Mesendoderm (in vitro differentiated cells): ENCODE measurements around the gene PTPRE.

Experiments
- DNase-seq: peaks from one replicate; pipeline ENCODE4 v3.0.0; 2013
- H2AK5ac ChIP-seq: 2 replicates; pipeline ENCODE4 v1.6.1; 2013; ENCODE audit warnings: low read length, inconsistent platforms
- H2BK120ac ChIP-seq: 2 replicates; pipeline ENCODE4 v1.6.1; 2013; ENCODE audit warnings: low read depth, mild to moderate bottlenecking, low read length, moderate library complexity, mixed read lengths
- H2BK15ac ChIP-seq: replicated peaks from 2 replicates; pipeline ENCODE4 v1.6.1; 2013; ENCODE audit warnings: low read depth, mild to moderate bottlenecking, moderate library complexity
- H2BK5ac ChIP-seq: 2 replicates; pipeline ENCODE4 v1.6.1; 2013; ENCODE audit warnings: low read length, inconsistent platforms
- H3K18ac ChIP-seq: 2 replicates; pipeline ENCODE4 v1.6.1; 2013; ENCODE audit warnings: mild to moderate bottlenecking, low read length, mixed read lengths
- H3K23ac ChIP-seq: one replicate; pipeline ENCODE4 v1.6.1; 2013; ENCODE audit warnings: low read length
- H3K27ac ChIP-seq: 2 replicates; pipeline ENCODE4 v1.5.1; 2013; ENCODE audit warnings: low read depth, mild to moderate bottlenecking, inconsistent platforms, low read length, moderate library complexity
- H3K27me3 ChIP-seq: 2 replicates; pipeline ENCODE4 v1.6.1; 2013; ENCODE audit warnings: low read length, control low read depth, mild to moderate bottlenecking, inconsistent platforms; ENCODE audit not compliant: insufficient read depth, poor library complexity
- H3K36me3 ChIP-seq: 2 replicates; pipeline ENCODE4 v1.6.1; 2013; ENCODE audit warnings: low read length, inconsistent platforms; ENCODE audit not compliant: control insufficient read depth, insufficient read depth
- H3K4ac ChIP-seq: one replicate; pipeline ENCODE4 v1.6.1; 2013; ENCODE audit warnings: low read depth, mild to moderate bottlenecking, low read length, moderate library complexity
- H3K4me1 ChIP-seq: 2 replicates; pipeline ENCODE4 v1.6.1; 2013; ENCODE audit warnings: low read depth, low read length, inconsistent platforms; ENCODE audit not compliant: control insufficient read depth
- H3K4me2 ChIP-seq: 2 replicates; pipeline ENCODE4 v1.6.1; 2013; ENCODE audit warnings: low read length
- H3K4me3 ChIP-seq: 2 replicates; pipeline ENCODE4 v1.5.1; 2013; ENCODE audit warnings: mild to moderate bottlenecking, low read length
- H3K56ac ChIP-seq: one replicate; pipeline ENCODE4 v1.6.1; 2013; ENCODE audit warnings: low read length
- H3K79me1 ChIP-seq: 2 replicates; pipeline ENCODE4 v1.6.1; 2013; ENCODE audit warnings: low read length, inconsistent platforms
- H3K79me2 ChIP-seq: 2 replicates; pipeline ENCODE4 v1.6.1; 2013; ENCODE audit warnings: mild to moderate bottlenecking, low read length; ENCODE audit not compliant: control insufficient read depth, insufficient read depth
- H3K9ac ChIP-seq: 2 replicates; pipeline ENCODE4 v1.6.1; 2013; ENCODE audit warnings: low read length, inconsistent platforms
- H4K5ac ChIP-seq: one replicate; pipeline ENCODE4 v1.6.1; 2013; ENCODE audit warnings: low read length
- H4K8ac ChIP-seq: one replicate; pipeline ENCODE4 v1.6.1; 2013; ENCODE audit warnings: low read depth, mild to moderate bottlenecking, control low read depth, low read length, moderate library complexity
- WGBS: extraction: QIAGEN DNeasy Blood & Tissue Kit; methylation state at CpG from one replicate; pipeline ENCODE4 v1.1.7; 2013; ENCODE audit warnings: low lambda C conversion rate, missing lambda C conversion rate; ENCODE audit not compliant: insufficient coverage; ENCODE audit errors: extremely low coverage; 5-methylcytosine and 5-hydroxymethylcytosine counted together

Gene PTPRE

DNA sequence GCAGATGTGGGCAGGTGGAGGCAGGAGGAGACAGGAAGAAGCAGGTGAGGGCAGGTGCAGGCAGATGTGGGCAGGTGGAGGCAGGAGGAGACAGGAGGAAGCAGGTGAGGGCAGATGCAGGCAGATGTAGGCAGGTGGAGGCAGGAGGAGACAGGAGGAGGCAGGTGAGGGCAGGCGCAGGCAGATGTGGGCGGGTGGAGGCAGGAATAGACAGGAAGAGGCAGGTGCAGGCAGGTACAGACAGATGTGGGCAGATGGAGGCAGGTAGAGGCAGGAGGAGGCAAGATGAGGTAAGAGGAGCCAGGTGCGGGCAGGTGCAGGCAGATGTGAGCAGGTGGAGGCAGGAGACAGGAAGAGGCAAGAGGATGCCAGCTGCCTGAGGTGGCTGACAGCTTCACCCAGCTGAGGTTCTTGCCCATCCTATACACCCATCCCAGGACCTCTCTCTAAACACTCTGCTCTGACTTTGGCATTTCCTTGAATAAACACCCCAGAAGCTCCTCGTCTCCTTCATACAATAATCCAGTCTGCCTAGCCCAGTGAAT, 33.0 kb downstream of the PTPRE start:
- H3K9ac ChIP-seq: no peak overlapping the region
- no CpG with 5 or more reads among the region's 4 CpGs for WGBS
- no peak overlapping the region for H2BK120ac ChIP-seq
- no peak overlapping the region for H3K18ac ChIP-seq
- no peak overlapping the region for H2BK15ac ChIP-seq
- H3K4me2 ChIP-seq: no peak overlapping the region
- H3K27ac ChIP-seq: no peak overlapping the region
- no peak overlapping the region for H4K5ac ChIP-seq
- no peaks in the 10 kb centered on the region for H3K4me1 ChIP-seq
- H2BK5ac ChIP-seq: no peak overlapping the region
- no peak overlapping the region for H4K8ac ChIP-seq
- no peaks in the 10 kb centered on the region for H3K79me1 ChIP-seq
- H3K36me3 ChIP-seq: no peaks in the 10 kb centered on the region
- no peak overlapping the region for H3K4me3 ChIP-seq
- no peaks in the 10 kb centered on the region for H3K27me3 ChIP-seq
- H3K4ac ChIP-seq: no peak overlapping the region
- no peak overlapping the region for H3K23ac ChIP-seq
- DNase-seq: no peak
- H2AK5ac ChIP-seq: no peak overlapping the region
- no peaks in the 10 kb centered on the region for H3K79me2 ChIP-seq
- no peak overlapping the region for H3K56ac ChIP-seq

DNA sequence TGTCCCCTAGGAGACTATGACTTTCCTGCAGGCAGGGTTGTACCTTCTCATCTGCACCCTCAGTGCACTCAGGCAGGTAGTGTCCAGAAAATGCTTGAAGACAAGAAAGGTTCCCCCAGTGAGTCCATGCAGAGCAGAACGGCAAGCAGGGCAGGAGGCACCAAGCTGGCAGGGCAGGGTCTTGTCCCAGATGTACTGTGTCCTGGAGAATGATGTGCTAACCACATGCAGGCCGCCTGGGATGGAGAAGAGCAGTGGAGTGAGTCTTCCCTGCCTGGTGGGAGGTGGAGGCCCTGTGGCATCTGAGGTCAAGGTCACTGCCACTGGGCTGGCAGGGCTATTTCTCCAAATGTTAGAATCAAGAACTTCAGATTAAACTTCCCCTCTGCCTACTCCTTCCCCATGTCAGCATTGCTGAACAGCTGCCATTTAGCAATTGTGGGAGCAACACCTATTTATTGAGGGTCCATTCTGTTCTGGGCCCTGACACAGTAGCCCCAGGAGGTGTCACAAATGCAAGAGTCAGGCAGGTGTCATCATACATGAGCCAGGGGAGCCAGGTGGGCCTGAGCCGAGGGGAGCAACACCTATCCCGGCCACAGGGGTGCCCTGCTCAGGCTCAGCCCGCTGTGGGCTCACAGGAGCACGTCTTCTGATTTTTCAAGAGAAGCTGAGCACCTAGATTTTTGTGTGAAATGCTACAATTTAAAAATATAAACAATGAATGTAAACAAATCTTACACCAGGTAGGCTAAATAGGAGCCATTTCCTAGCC, 34.1 kb downstream of the PTPRE start:
- H3K4me1 ChIP-seq: no peaks in the 10 kb centered on the region
- WGBS: no CpG with 5 or more reads among the region's 6 CpGs

DNA sequence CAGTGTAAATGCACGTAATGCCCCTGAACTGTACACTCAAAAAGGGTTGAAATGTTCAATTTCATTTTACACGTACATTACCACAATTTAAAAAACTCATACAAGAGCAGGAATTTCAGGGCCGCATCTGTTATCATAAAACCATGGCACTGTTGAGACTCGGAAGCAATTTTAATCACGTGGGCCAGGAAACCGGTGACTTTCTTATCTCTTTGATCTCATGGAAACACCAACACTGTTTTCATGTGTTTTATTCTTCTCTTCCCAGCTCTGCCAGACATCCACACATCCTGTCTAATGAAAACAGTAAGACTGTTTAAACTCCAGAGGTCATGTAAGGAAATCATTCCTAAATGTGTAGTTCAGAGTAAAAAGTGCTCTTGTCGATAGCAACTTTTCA, 35.9 kb downstream of the PTPRE start:
- Histone ChIP-seq H3K27ac (no peak overlapping the region), H2BK120ac (no peak overlapping the region), H3K18ac (no peak overlapping the region), H4K5ac (no peak overlapping the region), H3K4me3 (no peak overlapping the region), H3K79me2 (no peaks in the 10 kb centered on the region), H3K23ac (no peak overlapping the region), H3K9ac (no peak overlapping the region), H3K56ac (no peak overlapping the region), H3K27me3 (no peaks in the 10 kb centered on the region), H4K8ac (no peak overlapping the region), H3K4me2 (no peak overlapping the region), H3K4ac (no peak overlapping the region), H2BK5ac (no peak overlapping the region), H3K4me1 (no peaks in the 10 kb centered on the region), H3K36me3 (no peaks in the 10 kb centered on the region), H2BK15ac (no peak overlapping the region), H3K79me1 (no peaks in the 10 kb centered on the region), H2AK5ac (no peak overlapping the region)
- no peak for DNase-seq
- WGBS: no CpG with 5 or more reads among the region's 7 CpGs

More for the DNA sequence above, 34.1 kb downstream of the PTPRE start:
- no peaks in the 10 kb centered on the region for H3K36me3 ChIP-seq
- no peak for DNase-seq
- no peak overlapping the region for H3K56ac ChIP-seq
- no peak overlapping the region for H3K4me2 ChIP-seq
- no peak overlapping the region for H3K27ac ChIP-seq
- H2AK5ac ChIP-seq: no peak overlapping the region
- H3K4ac ChIP-seq: no peak overlapping the region
- no peak overlapping the region for H2BK15ac ChIP-seq
- H3K4me3 ChIP-seq: no peak overlapping the region
- no peak overlapping the region for H4K5ac ChIP-seq
- H3K23ac ChIP-seq: no peak overlapping the region
- H3K27me3 ChIP-seq: no peaks in the 10 kb centered on the region
- no peaks in the 10 kb centered on the region for H3K79me2 ChIP-seq
- no peaks in the 10 kb centered on the region for H3K79me1 ChIP-seq
- no peak overlapping the region for H2BK5ac ChIP-seq
- no peak overlapping the region for H3K18ac ChIP-seq
- no peak overlapping the region for H4K8ac ChIP-seq
- H2BK120ac ChIP-seq: no peak overlapping the region
- H3K9ac ChIP-seq: no peak overlapping the region

DNA sequence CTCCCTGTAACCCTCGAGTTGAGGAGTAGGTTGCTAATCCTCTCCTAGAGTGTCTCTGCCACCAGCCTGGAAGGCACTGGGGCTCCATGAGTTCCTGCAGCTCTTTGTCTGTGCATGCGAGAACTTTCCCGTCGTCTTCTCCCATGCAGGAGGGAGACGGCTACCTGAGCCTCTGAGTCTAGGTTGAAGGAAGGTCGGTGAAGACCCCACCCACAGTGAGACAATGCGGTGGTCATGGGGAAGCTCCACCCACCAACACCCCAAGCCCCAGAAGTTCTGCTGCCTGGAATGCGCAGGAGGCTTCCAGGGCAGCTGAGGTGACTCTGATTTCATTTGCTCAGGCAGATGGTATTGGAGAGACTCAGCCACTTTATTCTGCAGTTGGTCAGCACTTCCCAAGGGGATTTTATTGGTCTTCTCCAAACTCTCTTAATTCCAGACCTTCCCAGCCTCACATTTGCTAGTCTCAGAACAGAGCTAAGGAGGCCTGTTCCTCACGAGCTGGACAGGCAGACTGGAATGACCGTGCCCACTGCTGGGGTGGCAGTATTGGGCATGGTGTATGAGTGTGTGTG, 36.5 kb downstream of the PTPRE start:
- Histone ChIP-seq H3K9ac (no peak overlapping the region), H3K4me2 (no peak overlapping the region), H3K79me2 (no peaks in the 10 kb centered on the region), H2AK5ac (no peak overlapping the region), H3K56ac (no peak overlapping the region), H2BK120ac (no peak overlapping the region), H3K4ac (no peak overlapping the region), H4K5ac (no peak overlapping the region), H3K23ac (no peak overlapping the region), H3K4me1 (no peaks in the 10 kb centered on the region), H3K4me3 (no peak overlapping the region), H2BK5ac (no peak overlapping the region), H3K27ac (no peak overlapping the region), H3K79me1 (no peaks in the 10 kb centered on the region), H2BK15ac (no peak overlapping the region), H3K27me3 (no peaks in the 10 kb centered on the region), H3K36me3 (no peaks in the 10 kb centered on the region), H3K18ac (no peak overlapping the region), H4K8ac (no peak overlapping the region)
- no CpG with 5 or more reads among the region's 10 CpGs for WGBS
- no peak for DNase-seq

DNA sequence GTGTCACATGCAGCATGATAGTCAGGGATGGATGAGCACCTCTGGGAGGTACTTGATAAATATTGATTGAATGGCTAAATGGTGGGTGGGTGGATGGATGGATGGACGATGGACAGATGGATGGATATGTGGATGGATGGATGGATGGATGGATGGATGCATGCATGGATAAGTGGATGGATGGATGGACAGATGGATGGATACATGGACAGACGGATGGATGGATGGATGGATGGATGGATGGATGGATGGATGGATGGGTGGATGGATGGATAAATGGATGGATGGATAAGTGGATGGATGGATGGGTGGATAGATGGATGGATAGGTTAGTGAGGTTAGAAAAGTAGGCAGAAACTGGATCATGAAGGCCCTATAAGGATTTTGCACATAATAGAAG, 37.4 kb downstream of the PTPRE start:
- H3K27ac ChIP-seq: no peak overlapping the region
- no CpG with 5 or more reads among the region's 2 CpGs for WGBS
- H3K4ac ChIP-seq: no peak overlapping the region
- DNase-seq: no peak
- no peak overlapping the region for H3K56ac ChIP-seq
- H3K18ac ChIP-seq: no peak overlapping the region
- H3K9ac ChIP-seq: no peak overlapping the region
- H2AK5ac ChIP-seq: no peak overlapping the region
- no peak overlapping the region for H3K23ac ChIP-seq
- H4K8ac ChIP-seq: no peak overlapping the region
- H3K79me1 ChIP-seq: no peaks in the 10 kb centered on the region
- no peaks in the 10 kb centered on the region for H3K79me2 ChIP-seq
- no peak overlapping the region for H4K5ac ChIP-seq
- no peak overlapping the region for H3K4me3 ChIP-seq
- H3K4me2 ChIP-seq: no peak overlapping the region
- no peaks in the 10 kb centered on the region for H3K4me1 ChIP-seq
- H2BK15ac ChIP-seq: no peak overlapping the region
- no peak overlapping the region for H2BK120ac ChIP-seq
- no peaks in the 10 kb centered on the region for H3K36me3 ChIP-seq
- H2BK5ac ChIP-seq: no peak overlapping the region
- H3K27me3 ChIP-seq: no peaks in the 10 kb centered on the region
